HL-60 (cell line): ENCODE results near the gene BAHCC1.
A peak's percentile ranks its signal among the peaks of the same experiment; 100 is the strongest.

Experiments used
- DNase-seq, 2 experiments: peaks; one replicate each; pipeline ENCODE4 v3.0.0-alpha.2; 2010 to 2020; ENCODE audit warnings: low read depth in 1 of 2, low spot score in 1 of 2
- H3K27ac ChIP-seq: fragments of 250-450 bp; sonication (Bioruptor Pico); replicated peaks from 2 replicates; pipeline ENCODE4 v1.5.1; 2020; ENCODE audit warnings: mild to moderate bottlenecking, moderate library complexity
- H3K27me3 ChIP-seq: fragments of 250-450 bp; sonication (Bioruptor Pico); 2 replicates; pipeline ENCODE4 v1.5.1; 2021; ENCODE audit warnings: mild to moderate bottlenecking, moderate library complexity; ENCODE audit not compliant: insufficient read depth, poor library complexity, severe bottlenecking
- H3K4me3 ChIP-seq: replicated peaks from 2 replicates; pipeline ENCODE4 v1.5.1; 2011; ENCODE audit warnings: mild to moderate bottlenecking, control low read depth, low read length; ENCODE audit not compliant: insufficient read depth
- CTCF ChIP-seq: IDR thresholded peaks from one replicate; pipeline ENCODE4 v1.5.1; 2011; ENCODE audit warnings: low read length, control low read depth, inconsistent platforms; ENCODE audit not compliant: insufficient read depth
- GABPA ChIP-seq: IDR thresholded peaks from 2 replicates; pipeline ENCODE4 v1.6.1; 2012; ENCODE audit warnings: low read depth
- POLR2AphosphoS5 ChIP-seq: IDR thresholded peaks from 2 replicates; pipeline ENCODE4 v1.6.1; 2012; ENCODE audit warnings: low read depth
- REST ChIP-seq: IDR thresholded peaks from 2 replicates; pipeline ENCODE4 v1.6.1; 2012; ENCODE audit warnings: low read depth; ENCODE audit not compliant: insufficient replicate concordance
- SPI1 ChIP-seq: IDR thresholded peaks from 2 replicates; pipeline ENCODE4 v1.6.1; 2012; ENCODE audit warnings: low read depth, mild to moderate bottlenecking, borderline replicate concordance

Gene BAHCC1

GRCh38 chr17:81447331-81447933, 52.2 kb downstream of the BAHCC1 start:
- no peak overlapping the region for H3K4me3 ChIP-seq
- no peaks in the 10 kb centered on the region for H3K27me3 ChIP-seq
- TF ChIP-seq GABPA = no peak
- no peak; the same call in 1 of the 2 replicates for TF ChIP-seq POLR2AphosphoS5
- TF ChIP-seq SPI1 = no peak
- TF ChIP-seq CTCF = no peak
- no peak for TF ChIP-seq REST
- no peak for DNase-seq
- H3K27ac ChIP-seq = no peak overlapping the region

DNA sequence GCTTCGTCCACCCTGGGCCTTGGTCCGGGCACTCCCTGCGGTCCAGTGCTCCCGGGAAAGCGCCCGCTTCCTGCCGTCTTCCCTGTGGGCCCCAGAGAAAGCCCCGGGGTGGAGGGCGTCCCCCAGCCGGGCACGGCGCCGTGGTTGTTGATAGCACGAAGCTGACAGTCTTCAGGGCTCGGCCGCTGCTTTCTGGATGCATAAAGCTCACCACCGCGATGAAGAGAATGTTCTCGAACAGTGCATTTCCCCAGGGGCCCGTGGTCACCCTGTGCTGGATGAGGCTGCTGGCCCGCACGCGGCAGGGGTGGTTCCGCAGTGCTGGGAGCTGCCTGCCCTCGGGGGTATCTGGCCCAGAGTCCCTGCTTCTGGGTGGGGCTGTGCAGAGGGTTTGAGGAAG, 53.2 kb downstream of the BAHCC1 start:
- no peak overlapping the region for H3K4me3 ChIP-seq
- TF ChIP-seq SPI1 (no peak), POLR2AphosphoS5 (0 out of 2 replicates have a peak, but pooled peaks have one; percentile 2), GABPA (no peak), CTCF (no peak)
- H3K27me3 ChIP-seq = no peaks in the 10 kb centered on the region
- peak overlapping the region; percentile 39; the same call in 1 of the 2 replicates for H3K27ac ChIP-seq
- no peak for DNase-seq

DNA sequence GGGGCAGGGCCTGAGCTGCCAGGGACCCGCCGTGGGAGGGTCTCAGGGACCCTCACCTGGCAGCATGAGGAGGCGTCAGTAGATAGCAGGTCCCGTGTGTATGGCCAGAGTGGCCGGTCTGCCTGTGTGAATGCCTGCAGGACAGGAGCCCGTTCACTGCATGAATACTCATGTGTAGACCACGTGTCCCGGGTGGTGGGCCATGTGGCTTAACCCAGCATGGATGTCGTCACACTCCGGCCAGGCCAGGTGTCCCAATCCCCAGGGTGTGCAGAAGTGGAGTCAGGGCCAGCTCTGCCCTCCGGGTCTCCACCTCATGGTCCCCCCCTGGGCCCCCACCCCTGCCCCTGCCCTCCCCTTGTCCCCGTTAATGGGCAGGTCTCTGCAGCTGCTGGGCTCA, 53.7 kb downstream of the BAHCC1 start:
- Histone ChIP-seq H3K27me3 (no peaks in the 10 kb centered on the region), H3K4me3 (no peak overlapping the region), H3K27ac (peak overlapping the region; percentile 39; the same call in 1 of the 2 replicates)
- peak in 1 of 2 experiments; percentile 48 for DNase-seq
- peak; percentile 55 for TF ChIP-seq POLR2AphosphoS5
- TF ChIP-seq CTCF = no peak

GRCh38 chr17:81449351-81449750, 54.1 kb downstream of the BAHCC1 start:
- Histone ChIP-seq H3K27ac (no peak overlapping the region), H3K27me3 (no peaks in the 10 kb centered on the region), H3K4me3 (no peak overlapping the region)
- no peak for DNase-seq
- TF ChIP-seq GABPA (no peak), SPI1 (no peak), CTCF (no peak), REST (no peak), POLR2AphosphoS5 (no peak; the same call in 1 of the 2 replicates)
